Measurements from ENCODE around the gene DHRS3. TPM values are rescaled to one million over a fixed set of nuclear protein-coding genes. Genes with fewer than 3 reads are reported as not detected.

Gene DHRS3
- total and polyA plus RNA-seq, 2 donors (not counting 1 experiment from before 2014, with no cell fraction given) = 8.4 to 36.8 TPM

DNA sequence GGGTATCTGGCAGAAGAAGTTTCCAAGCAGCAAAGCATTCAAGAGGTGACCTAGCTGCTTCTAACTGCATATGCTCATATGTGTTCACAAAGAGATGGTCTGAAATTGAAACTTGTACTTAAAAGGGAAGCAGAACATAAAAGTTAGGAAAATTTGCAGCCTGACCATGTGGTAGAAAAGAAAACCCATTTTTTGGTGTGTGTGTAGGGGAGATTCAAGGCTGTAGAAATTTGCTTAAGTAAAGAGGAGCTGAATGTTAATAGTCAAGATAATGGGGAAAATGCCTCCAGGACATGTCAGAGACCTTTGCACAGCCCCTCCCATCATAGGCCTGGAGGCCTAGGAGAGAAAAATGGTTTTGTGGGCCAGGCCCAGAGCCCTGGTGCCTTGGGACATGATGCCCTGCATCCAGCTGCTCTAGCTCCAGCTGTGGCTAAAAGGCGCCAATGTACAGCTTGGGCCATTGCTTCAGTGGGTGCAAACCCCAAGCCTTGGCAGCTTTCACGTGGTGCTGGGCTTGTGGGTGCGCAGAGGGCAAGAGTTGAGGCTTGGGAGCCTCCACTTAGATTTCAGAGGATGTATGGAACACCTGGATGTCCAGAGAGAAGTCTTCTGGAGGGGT is 54.9 kb downstream of the DHRS3 start:
- Histone ChIP-seq H3K27me3 (ENCODE audit: control insufficient read depth, insufficient read depth, low read length) (no peaks in the 10 kb centered on the region), H3K4me3 (replicated peaks in 1 of 4; ENCODE audit: control extremely low read depth in 1 of 4, insufficient read depth in 1 of 4, low read depth in 3 of 4, low read length in 4 of 4) (no peak overlapping the region), H3K9ac (ENCODE audit: insufficient read depth, low read length) (no peak overlapping the region), H3K4me2 (ENCODE audit: extremely low read depth, insufficient read depth, low read length) (no peak overlapping the region), H3K4me1 (ENCODE audit: control insufficient read depth, extremely low read depth, insufficient read depth, low read length) (no peaks in the 10 kb centered on the region), H3K9me3 (ENCODE audit: control insufficient read depth, insufficient read depth, low read depth, low read length) (no peaks in the 10 kb centered on the region), H3K27ac (ENCODE audit: insufficient read depth, low read length) (no peak overlapping the region), H2AFZ (ENCODE audit: low read length) (no peak overlapping the region), H4K20me1 (ENCODE audit: control insufficient read depth, extremely low read depth, insufficient read depth, low read length) (no peaks in the 10 kb centered on the region), H3K79me2 (ENCODE audit: control insufficient read depth, insufficient read depth, low read length) (no peaks in the 10 kb centered on the region), H3K36me3 (ENCODE audit: control insufficient read depth, insufficient read depth, low read length) (no peaks in the 10 kb centered on the region)
- TF ChIP-seq, protein P1, sequence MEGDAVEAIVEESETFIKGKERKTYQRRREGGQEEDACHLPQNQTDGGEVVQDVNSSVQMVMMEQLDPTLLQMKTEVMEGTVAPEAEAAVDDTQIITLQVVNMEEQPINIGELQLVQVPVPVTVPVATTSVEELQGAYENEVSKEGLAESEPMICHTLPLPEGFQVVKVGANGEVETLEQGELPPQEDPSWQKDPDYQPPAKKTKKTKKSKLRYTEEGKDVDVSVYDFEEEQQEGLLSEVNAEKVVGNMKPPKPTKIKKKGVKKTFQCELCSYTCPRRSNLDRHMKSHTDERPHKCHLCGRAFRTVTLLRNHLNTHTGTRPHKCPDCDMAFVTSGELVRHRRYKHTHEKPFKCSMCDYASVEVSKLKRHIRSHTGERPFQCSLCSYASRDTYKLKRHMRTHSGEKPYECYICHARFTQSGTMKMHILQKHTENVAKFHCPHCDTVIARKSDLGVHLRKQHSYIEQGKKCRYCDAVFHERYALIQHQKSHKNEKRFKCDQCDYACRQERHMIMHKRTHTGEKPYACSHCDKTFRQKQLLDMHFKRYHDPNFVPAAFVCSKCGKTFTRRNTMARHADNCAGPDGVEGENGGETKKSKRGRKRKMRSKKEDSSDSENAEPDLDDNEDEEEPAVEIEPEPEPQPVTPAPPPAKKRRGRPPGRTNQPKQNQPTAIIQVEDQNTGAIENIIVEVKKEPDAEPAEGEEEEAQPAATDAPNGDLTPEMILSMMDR (conservative IDR thresholded peaks at IDR 0.05 in 1 of 2, IDR thresholded peaks at IDR 0.05 in 1 of 2; ENCODE audit: low read depth in 1 of 2, low read length in 2 of 2) = no peak
- TF ChIP-seq EZH2 (IDR thresholded peaks at IDR 0.05; ENCODE audit: low read length, missing control alignments) = no peak
- no peak for DNase-seq (ENCODE audit: low read depth in 2 of 2)

GRCh38 chr1:12561121-12561520 is 56.9 kb downstream of the DHRS3 start:
- no peaks in the 10 kb centered on the region for H4K20me1 ChIP-seq (ENCODE audit: control insufficient read depth, extremely low read depth, insufficient read depth, low read length)
- H3K36me3 ChIP-seq (ENCODE audit: control insufficient read depth, insufficient read depth, low read length) = no peaks in the 10 kb centered on the region

More at GRCh38 chr1:12561121-12561520, 56.9 kb downstream of the DHRS3 start:
- no peak overlapping the region for H2AFZ ChIP-seq (ENCODE audit: low read length)
- no peak overlapping the region for H3K4me2 ChIP-seq (ENCODE audit: extremely low read depth, insufficient read depth, low read length)
- TF ChIP-seq, protein P1 (conservative IDR thresholded peaks at IDR 0.05 in 1 of 2, IDR thresholded peaks at IDR 0.05 in 1 of 2; ENCODE audit: low read depth in 1 of 2, low read length in 2 of 2) = no peak
- TF ChIP-seq EZH2 (IDR thresholded peaks at IDR 0.05; ENCODE audit: low read length, missing control alignments) = no peak
- H3K79me2 ChIP-seq (ENCODE audit: control insufficient read depth, insufficient read depth, low read length) = no peaks in the 10 kb centered on the region
- H3K4me1 ChIP-seq (ENCODE audit: control insufficient read depth, extremely low read depth, insufficient read depth, low read length) = peaks cover 7% of the 10 kb centered on the region
- H3K9ac ChIP-seq (ENCODE audit: insufficient read depth, low read length) = no peak overlapping the region
- H3K27me3 ChIP-seq (ENCODE audit: control insufficient read depth, insufficient read depth, low read length) = no peaks in the 10 kb centered on the region
- no peak overlapping the region for H3K4me3 ChIP-seq (replicated peaks in 1 of 4; ENCODE audit: control extremely low read depth in 1 of 4, insufficient read depth in 1 of 4, low read depth in 3 of 4, low read length in 4 of 4)
- DNase-seq (ENCODE audit: low read depth in 2 of 2) = no peak
- H3K27ac ChIP-seq (ENCODE audit: insufficient read depth, low read length) = no peak overlapping the region
- no peaks in the 10 kb centered on the region for H3K9me3 ChIP-seq (ENCODE audit: control insufficient read depth, insufficient read depth, low read depth, low read length)
